WTC11 (cell line): ENCODE results near the gene KCNK3. TPM values are rescaled to one million over a fixed set of nuclear protein-coding genes. Genes with fewer than 3 reads are reported as not detected.
A peak's percentile ranks its signal among the peaks of the same experiment; 100 is the strongest.

Experiments
- AFF4 ChIP-seq: sonication (generic); formaldehyde crosslinking; IDR thresholded peaks from 2 replicates; pipeline ENCODE4 v1.8.1; 2023; ENCODE audit warnings: mild to moderate bottlenecking, missing genetic modification reagents, borderline replicate concordance
- CBFB ChIP-seq: sonication (generic); formaldehyde crosslinking; IDR thresholded peaks from 2 replicates; pipeline ENCODE4 v1.8.1; 2022; ENCODE audit warnings: mild to moderate bottlenecking, low read depth, missing genetic modification reagents
- FOXJ3 ChIP-seq: sonication (generic); formaldehyde crosslinking; IDR thresholded peaks from 2 replicates; pipeline ENCODE4 v1.9.0; 2021; ENCODE audit warnings: missing genetic modification reagents, mild to moderate bottlenecking, borderline replicate concordance
- HMGA2 ChIP-seq: fragments of 250-450 bp; sonication (Bioruptor Pico); IDR thresholded peaks from 2 replicates; pipeline ENCODE4 v1.4.0; 2021; ENCODE audit warnings: mild to moderate bottlenecking, moderate library complexity
- HMGXB4 ChIP-seq: sonication (generic); formaldehyde crosslinking; IDR thresholded peaks from 2 replicates; pipeline ENCODE4 v1.8.1; 2023; ENCODE audit warnings: mild to moderate bottlenecking, moderate library complexity, missing genetic modification reagents
- MLX ChIP-seq: sonication (generic); formaldehyde crosslinking; IDR thresholded peaks from 2 replicates; pipeline ENCODE4 v1.8.1; 2023; ENCODE audit warnings: mild to moderate bottlenecking, missing genetic modification reagents, moderate library complexity
- NR2C2 ChIP-seq: sonication (generic); formaldehyde crosslinking; IDR thresholded peaks from 2 replicates; pipeline ENCODE4 v1.8.0; 2022; ENCODE audit warnings: mild to moderate bottlenecking, missing genetic modification reagents
- NR3C1 ChIP-seq: sonication (generic); formaldehyde crosslinking; conservative IDR thresholded peaks from 2 replicates; pipeline ENCODE4 v1.8.1; 2023; ENCODE audit warnings: low read depth, mild to moderate bottlenecking, missing genetic modification reagents
- RORB ChIP-seq: fragments of 250-450 bp; sonication (Bioruptor Pico); IDR thresholded peaks from 2 replicates; pipeline ENCODE4 v1.9.0; 2021; ENCODE audit warnings: mild to moderate bottlenecking
- TEAD1 ChIP-seq: sonication (generic); formaldehyde crosslinking; IDR thresholded peaks from 2 replicates; pipeline ENCODE4 v1.8.0; 2022; ENCODE audit warnings: mild to moderate bottlenecking, missing genetic modification reagents
- USF1 ChIP-seq: sonication (generic); formaldehyde crosslinking; IDR thresholded peaks from 2 replicates; pipeline ENCODE4 v1.8.0; 2022; ENCODE audit warnings: mild to moderate bottlenecking, missing genetic modification reagents
- ZBTB43 ChIP-seq: sonication (generic); formaldehyde crosslinking; IDR thresholded peaks from 2 replicates; pipeline ENCODE4 v1.8.1; 2023; ENCODE audit warnings: mild to moderate bottlenecking, missing genetic modification reagents
- ZMAT4 ChIP-seq: fragments of 250-450 bp; sonication (Bioruptor Pico); IDR thresholded peaks from 2 replicates; pipeline ENCODE4 v1.9.0; 2021; ENCODE audit warnings: mild to moderate bottlenecking
- ZNF138 ChIP-seq: sonication (generic); formaldehyde crosslinking; conservative IDR thresholded peaks from 2 replicates; pipeline ENCODE4 v1.8.1; 2022; ENCODE audit warnings: mild to moderate bottlenecking, moderate library complexity, missing genetic modification reagents
- ZNF219 ChIP-seq: sonication (generic); formaldehyde crosslinking; IDR thresholded peaks from 2 replicates; pipeline ENCODE4 v1.8.0; 2023; ENCODE audit warnings: missing genetic modification reagents, mild to moderate bottlenecking, borderline replicate concordance
- ZNF232 ChIP-seq: sonication (generic); formaldehyde crosslinking; IDR thresholded peaks from 2 replicates; pipeline ENCODE4 v1.8.0; 2022; ENCODE audit warnings: mild to moderate bottlenecking, missing genetic modification reagents
- ZNF317 ChIP-seq: sonication (generic); formaldehyde crosslinking; IDR thresholded peaks from 2 replicates; pipeline ENCODE4 v1.8.1; 2023; ENCODE audit warnings: low read depth, mild to moderate bottlenecking, moderate library complexity, missing genetic modification reagents, borderline replicate concordance
- ZNF416 ChIP-seq: fragments of 250-450 bp; sonication (Bioruptor Pico); IDR thresholded peaks from 2 replicates; pipeline ENCODE4 v1.9.0; 2021; ENCODE audit warnings: mild to moderate bottlenecking, inconsistent platforms
- ZNF425 ChIP-seq: fragments of 250-450 bp; sonication (Bioruptor Pico); conservative IDR thresholded peaks from 2 replicates; pipeline ENCODE4 v1.9.0; 2021; ENCODE audit warnings: mild to moderate bottlenecking
- ZNF671 ChIP-seq: fragments of 250-450 bp; sonication (Bioruptor Pico); IDR thresholded peaks from 2 replicates; pipeline ENCODE4 v1.8.0; 2021; ENCODE audit warnings: mild to moderate bottlenecking
- ZSCAN18 ChIP-seq: fragments of 250-450 bp; sonication (Bioruptor Pico); IDR thresholded peaks from 2 replicates; pipeline ENCODE4 v2.1.2; 2022; ENCODE audit warnings: mild to moderate bottlenecking, moderate library complexity
- total RNA-seq: library from RNA; stranded (reverse); gene quantifications from 3 replicates; pipeline ENCODE4 v1.2.3, GENCODE V29; 2021
- TF ChIP-seq, protein P1 (sequence below): sonication (generic); formaldehyde crosslinking; IDR thresholded peaks from 2 replicates; pipeline ENCODE4 v1.8.1; 2022; ENCODE audit warnings: mild to moderate bottlenecking, missing genetic modification reagents, moderate library complexity, borderline replicate concordance

KCNK3 gene
- total RNA-seq, 1 experiment from 2014 or later = 0.22 TPM

DNA sequence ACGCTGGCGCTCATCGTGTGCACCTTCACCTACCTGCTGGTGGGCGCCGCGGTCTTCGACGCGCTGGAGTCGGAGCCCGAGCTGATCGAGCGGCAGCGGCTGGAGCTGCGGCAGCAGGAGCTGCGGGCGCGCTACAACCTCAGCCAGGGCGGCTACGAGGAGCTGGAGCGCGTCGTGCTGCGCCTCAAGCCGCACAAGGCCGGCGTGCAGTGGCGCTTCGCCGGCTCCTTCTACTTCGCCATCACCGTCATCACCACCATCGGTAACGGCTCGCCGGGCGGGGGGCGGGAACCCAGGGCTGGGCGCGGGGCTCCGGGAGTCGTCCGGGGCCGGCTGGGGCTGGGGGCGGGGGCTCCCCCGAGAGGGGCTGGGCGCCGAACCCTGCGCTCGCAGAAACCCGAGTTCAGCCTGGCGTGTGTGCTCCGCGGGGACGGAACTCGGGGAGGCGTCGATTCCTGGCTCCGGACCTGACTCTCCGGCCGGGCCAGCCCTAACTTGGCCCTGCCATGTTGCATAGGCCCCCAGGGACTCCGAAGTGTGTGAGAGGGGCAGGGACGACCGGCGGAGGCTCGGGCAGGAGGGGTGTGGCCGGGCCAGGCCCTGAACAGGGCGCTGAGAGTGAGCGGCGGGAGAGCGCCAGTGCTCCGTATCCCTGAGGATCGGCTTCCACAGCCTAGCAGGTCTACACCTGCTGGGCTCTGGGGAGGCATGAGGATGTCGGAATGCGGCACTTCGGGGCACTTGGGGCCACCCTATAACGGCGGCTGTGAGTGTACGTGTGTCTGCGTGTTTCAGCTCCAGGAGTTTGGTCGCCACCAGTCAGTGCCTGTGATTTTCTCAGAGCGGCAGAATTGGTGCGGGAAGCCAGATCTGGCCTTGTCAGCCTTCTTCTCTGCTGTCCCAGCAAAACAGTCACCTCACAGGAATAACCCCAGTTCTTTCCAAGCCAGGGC is 651 bp downstream of the KCNK3 start (continued):
- TF ChIP-seq, protein P1, sequence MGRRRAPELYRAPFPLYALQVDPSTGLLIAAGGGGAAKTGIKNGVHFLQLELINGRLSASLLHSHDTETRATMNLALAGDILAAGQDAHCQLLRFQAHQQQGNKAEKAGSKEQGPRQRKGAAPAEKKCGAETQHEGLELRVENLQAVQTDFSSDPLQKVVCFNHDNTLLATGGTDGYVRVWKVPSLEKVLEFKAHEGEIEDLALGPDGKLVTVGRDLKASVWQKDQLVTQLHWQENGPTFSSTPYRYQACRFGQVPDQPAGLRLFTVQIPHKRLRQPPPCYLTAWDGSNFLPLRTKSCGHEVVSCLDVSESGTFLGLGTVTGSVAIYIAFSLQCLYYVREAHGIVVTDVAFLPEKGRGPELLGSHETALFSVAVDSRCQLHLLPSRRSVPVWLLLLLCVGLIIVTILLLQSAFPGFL (CRISPR knock-in tag) = no peak
- TF ChIP-seq ZNF671 (CRISPR knock-in tag) (no peak), ZNF416 (CRISPR knock-in tag) (no peak; the same call in 1 of the 2 replicates), NR2C2 (CRISPR knock-in tag) (no peak), USF1 (CRISPR knock-in tag) (no peak), ZNF317 (no peak), RORB (no peak), TEAD1 (CRISPR knock-in tag) (no peak), HMGXB4 (CRISPR knock-in tag) (0 out of 2 replicates have a peak, but pooled peaks have one; percentile 33), ZNF138 (CRISPR knock-in tag) (no peak), ZMAT4 (CRISPR knock-in tag) (no peak), AFF4 (no peak), MLX (no peak), ZNF425 (CRISPR knock-in tag) (no peak), HMGA2 (CRISPR knock-in tag) (no peak), ZNF219 (CRISPR knock-in tag) (no peak), NR3C1 (CRISPR knock-in tag) (no peak), ZBTB43 (CRISPR knock-in tag) (no peak), ZSCAN18 (no peak), CBFB (CRISPR knock-in tag) (no peak), ZNF232 (CRISPR knock-in tag) (no peak), FOXJ3 (no peak)
